Measurements from ENCODE around the gene CD79B.

DNA sequence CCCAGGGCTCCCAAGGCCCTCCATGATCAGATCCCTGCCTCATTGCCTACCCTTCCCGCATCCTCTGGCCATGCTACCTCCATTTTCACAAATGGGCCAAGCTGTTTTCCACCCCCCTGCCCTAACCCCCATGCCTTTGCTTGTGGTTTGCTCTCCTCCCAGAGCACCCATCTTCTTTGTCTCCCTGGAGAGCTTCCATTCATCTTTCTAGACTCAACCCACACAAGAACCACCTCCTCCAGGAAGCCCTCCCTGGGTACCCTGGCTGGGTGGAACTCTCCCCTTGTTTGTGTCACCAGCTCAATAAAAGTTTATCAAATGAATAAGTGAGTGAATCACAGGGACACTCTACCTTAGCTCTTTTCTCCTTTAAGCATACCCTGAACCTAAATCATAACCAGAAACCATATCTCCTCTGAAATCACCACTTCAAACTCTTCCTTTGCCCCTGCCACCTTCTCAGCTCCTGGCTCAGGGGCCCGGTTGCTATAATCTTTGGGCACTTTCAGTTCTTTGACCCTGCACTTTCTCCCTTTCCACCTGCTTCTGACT lies 43.5 kb upstream of the CD79B start:
- TF ChIP-seq EZH2phosphoT487 (IDR thresholded peaks at IDR 0.05; ENCODE audit: unreplicated experiment) (no peak), POLR2AphosphoS5 (IDR thresholded peaks at IDR 0.05; ENCODE audit: low read depth) (no peak), EZH2 (IDR thresholded peaks at IDR 0.05; ENCODE audit: low read depth, unreplicated experiment) (no peak)
- TF ChIP-seq, protein P1, sequence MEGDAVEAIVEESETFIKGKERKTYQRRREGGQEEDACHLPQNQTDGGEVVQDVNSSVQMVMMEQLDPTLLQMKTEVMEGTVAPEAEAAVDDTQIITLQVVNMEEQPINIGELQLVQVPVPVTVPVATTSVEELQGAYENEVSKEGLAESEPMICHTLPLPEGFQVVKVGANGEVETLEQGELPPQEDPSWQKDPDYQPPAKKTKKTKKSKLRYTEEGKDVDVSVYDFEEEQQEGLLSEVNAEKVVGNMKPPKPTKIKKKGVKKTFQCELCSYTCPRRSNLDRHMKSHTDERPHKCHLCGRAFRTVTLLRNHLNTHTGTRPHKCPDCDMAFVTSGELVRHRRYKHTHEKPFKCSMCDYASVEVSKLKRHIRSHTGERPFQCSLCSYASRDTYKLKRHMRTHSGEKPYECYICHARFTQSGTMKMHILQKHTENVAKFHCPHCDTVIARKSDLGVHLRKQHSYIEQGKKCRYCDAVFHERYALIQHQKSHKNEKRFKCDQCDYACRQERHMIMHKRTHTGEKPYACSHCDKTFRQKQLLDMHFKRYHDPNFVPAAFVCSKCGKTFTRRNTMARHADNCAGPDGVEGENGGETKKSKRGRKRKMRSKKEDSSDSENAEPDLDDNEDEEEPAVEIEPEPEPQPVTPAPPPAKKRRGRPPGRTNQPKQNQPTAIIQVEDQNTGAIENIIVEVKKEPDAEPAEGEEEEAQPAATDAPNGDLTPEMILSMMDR (conservative IDR thresholded peaks at IDR 0.05; ENCODE audit: low read depth in 2 of 2) = no peak
- TF ChIP-seq, protein P2, sequence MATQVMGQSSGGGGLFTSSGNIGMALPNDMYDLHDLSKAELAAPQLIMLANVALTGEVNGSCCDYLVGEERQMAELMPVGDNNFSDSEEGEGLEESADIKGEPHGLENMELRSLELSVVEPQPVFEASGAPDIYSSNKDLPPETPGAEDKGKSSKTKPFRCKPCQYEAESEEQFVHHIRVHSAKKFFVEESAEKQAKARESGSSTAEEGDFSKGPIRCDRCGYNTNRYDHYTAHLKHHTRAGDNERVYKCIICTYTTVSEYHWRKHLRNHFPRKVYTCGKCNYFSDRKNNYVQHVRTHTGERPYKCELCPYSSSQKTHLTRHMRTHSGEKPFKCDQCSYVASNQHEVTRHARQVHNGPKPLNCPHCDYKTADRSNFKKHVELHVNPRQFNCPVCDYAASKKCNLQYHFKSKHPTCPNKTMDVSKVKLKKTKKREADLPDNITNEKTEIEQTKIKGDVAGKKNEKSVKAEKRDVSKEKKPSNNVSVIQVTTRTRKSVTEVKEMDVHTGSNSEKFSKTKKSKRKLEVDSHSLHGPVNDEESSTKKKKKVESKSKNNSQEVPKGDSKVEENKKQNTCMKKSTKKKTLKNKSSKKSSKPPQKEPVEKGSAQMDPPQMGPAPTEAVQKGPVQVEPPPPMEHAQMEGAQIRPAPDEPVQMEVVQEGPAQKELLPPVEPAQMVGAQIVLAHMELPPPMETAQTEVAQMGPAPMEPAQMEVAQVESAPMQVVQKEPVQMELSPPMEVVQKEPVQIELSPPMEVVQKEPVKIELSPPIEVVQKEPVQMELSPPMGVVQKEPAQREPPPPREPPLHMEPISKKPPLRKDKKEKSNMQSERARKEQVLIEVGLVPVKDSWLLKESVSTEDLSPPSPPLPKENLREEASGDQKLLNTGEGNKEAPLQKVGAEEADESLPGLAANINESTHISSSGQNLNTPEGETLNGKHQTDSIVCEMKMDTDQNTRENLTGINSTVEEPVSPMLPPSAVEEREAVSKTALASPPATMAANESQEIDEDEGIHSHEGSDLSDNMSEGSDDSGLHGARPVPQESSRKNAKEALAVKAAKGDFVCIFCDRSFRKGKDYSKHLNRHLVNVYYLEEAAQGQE (IDR thresholded peaks at IDR 0.05; ENCODE audit: unreplicated experiment) = no peak

All from GM23338 (cell line).